GM18909 (cell line): ENCODE results near the gene PLPP3.
"Not testable (repeated sequence)": the region's sequence is repeated elsewhere in the genome, so short reads cannot be mapped to it uniquely, and the experiment has no call there.

Source experiments
- ATAC-seq: cut with Tn5 transposase; IDR thresholded peaks from one replicate; pipeline ENCODE4 v1.9.1; 2021; ENCODE audit warnings: mild to moderate bottlenecking; ENCODE audit not compliant: unreplicated experiment, poor library complexity

PLPP3 gene

DNA sequence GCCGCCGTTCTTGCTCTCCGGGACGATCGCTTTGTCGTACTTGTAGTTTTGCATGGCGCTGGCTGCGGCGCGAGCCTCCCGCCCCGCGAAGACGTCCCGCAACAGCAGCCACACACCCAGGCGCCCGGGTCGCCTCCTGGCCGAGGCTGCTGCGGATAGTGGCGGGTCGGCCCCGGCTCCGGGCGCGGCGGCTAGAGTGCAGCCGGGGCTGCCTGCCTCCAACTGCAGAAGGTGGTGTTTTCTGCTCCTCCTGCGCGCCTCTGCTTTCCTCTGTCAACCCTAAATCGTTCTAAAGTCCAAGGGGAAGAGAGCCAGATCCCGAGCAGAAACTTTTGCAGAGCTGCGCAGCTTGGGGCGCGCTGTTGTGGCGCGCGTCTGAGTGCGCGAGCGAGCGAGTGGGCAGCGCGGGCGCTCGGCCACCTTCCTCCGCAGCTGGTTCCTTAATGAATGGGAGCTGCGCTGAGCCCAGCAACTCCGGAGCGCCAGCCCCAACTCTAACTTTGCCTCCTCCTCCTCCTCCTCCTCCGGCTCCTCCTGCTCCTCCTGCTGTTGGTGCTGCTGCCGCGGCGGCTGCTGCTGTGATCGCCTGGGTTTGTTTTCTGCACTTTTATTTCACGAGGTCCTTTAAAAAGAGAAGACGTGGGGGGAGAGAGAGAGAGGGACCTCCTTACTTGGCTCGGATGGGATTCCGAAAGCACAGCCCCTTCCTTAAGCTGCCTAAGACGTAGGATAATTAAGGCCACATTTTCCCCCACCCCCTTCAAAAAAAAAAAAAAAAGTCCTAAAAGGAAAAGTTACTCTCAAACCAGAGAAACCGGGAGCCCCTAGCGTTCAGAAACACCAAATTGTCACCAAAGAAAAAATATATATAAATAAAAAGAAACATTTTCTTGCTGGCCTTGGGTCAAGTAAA, at the start of gene PLPP3:
PLPP3 (minus strand) TSS at position 601 of the 913 bp plus-strand sequence; CDS start at position 54, 547 bp downstream.
- ATAC-seq = peak; percentile 47

DNA sequence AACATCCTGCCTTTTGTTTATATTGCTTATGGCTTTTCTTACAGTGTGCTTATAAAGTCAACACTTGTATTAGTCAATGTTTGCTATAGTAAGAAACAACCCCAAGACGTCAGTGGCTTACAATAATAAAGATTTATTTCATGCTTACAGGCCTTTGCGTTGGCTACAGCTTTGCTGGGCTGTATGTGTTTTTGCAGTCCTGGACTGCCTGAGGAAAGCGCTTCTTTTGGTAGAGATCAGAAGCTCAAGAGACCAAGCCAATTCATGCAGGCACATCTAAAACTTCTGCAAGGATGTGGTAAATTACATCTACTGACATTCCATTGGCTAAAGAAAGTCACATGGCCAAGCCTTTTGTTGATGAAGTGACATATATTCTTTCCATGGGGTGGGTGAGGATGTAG, 48.3 kb upstream of the PLPP3 start:
- no peak for ATAC-seq

DNA sequence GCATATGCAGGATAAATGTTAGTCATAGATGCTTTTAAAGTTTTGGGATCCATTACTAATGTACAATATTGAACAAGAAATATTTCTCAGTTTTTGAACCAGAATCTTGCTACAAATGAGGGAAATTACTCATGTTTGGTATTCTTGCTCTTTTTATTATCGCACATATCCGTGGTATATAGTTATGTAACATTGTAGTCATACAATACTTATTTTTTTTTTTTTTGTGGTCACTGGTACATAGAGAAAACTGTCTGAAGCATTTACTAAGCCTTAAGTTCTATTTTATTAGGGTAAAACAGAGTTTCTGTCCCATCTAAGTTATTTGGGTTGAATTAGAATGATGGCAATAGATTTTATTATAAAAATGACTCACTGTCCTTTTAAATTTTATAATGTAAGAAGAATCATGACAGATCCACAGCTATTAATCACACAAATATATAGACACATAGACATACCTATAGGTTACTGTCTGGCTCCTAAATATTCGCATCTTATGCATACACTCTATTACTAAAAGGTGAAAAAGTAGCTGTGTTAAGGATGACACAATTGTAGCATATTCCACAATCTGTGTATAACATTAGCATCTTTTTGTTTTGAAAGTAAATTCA, 47.8 kb upstream of the PLPP3 start:
- no peak for ATAC-seq

DNA sequence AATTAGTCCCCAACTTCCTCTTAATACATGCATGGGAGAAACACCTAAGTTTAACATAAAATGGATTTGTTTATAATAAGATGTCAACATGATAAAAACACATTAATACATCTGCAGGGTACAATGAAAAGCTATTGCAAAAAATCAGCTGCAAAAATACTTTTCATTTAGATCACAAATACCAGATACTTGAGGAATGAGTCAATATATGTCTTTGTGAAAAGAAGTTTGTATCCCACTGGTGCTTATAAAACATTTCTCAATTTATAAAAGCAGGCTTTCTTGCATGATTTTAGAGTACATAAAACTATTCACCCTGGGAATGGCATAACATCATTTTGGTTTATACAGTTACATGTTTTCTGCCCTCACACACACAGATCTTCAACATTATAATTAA, 47.2 kb upstream of the PLPP3 start:
- no peak for ATAC-seq

DNA sequence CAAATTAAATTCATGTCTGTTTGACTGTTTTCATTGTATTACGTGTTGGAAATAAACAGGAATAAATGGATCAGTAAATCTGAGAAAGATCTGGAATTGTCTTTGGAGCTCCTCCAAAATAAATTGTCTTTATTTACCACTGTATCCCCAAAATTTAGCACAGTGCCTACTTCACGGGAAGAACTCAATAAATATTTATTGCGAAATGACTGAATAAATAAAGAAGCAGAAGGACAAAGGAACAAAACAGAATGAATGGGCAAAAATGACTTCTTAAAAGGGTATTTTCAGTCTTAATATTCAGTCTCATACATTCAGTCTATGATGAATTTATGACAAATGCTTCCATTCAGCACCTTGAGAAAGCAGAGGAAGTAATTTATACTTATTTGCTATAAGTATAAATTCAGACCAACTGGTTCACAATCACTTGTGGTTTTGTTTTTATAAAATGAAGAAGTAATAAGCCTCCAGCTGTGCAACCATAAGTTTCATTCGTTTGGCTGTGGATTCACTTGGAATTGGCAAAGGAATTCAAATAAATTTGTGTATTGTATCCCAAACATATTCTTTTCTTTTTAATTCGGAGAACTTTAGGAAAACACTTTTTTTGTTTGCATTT, 46.6 kb upstream of the PLPP3 start:
- ATAC-seq = no peak

DNA sequence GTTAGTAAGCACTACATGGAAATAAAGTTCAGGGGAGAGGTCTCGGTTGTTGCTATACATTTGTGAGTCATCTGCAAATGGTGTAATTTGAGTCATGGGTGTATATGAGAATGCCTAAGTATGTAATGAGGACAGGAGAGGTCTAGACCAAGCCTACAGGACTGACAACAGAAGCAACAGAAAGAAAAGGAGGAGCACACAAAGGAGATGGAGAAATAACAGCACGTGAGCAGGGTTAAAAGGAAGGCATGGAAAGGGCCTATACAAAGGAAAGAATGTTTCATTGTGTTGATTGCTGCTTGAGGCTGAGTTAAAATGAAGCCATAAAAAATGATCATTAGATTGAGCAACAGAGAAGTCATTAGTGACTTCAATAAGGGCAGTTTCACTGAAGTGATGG, 37.8 kb upstream of the PLPP3 start:
- ATAC-seq = no peak

DNA sequence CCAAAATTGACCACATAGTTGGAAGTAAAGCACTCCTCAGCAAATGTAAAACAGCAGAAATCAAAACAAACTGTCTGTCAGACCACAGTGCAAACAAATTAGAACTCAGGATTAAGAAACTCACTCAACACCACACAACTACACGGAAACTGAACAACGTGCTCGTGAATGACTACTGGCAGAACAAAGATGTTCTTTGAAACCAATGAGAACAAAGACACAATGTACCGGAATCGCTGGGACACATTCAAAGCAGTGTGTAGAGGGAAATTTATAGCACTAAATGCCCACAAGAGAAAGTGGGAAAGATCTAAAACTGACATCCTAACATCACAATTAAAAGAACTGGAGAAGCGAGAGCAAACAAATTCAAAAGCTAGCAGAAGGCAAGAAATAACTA, 31.4 kb upstream of the PLPP3 start:
- not testable (repeated sequence) for ATAC-seq

DNA sequence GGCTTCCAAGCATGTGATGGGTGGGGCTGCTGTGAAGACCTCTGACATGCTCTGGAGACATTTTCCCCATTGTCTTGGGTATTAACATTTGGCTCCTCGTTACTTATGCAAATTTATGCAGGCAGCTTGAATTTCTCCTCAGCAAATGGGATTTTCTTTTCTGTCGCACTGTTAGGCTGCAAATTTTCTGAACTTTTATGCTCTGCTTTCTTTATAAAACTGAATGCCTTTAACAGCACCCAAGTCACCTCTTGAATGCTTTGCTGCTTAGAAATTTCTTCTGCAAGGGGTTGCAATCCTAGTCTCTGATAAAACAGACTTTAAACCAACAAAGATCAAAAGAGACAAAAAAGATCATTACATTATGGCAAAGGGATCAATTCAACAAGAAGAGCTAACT, 30.7 kb upstream of the PLPP3 start:
- ATAC-seq = not testable (repeated sequence)

DNA sequence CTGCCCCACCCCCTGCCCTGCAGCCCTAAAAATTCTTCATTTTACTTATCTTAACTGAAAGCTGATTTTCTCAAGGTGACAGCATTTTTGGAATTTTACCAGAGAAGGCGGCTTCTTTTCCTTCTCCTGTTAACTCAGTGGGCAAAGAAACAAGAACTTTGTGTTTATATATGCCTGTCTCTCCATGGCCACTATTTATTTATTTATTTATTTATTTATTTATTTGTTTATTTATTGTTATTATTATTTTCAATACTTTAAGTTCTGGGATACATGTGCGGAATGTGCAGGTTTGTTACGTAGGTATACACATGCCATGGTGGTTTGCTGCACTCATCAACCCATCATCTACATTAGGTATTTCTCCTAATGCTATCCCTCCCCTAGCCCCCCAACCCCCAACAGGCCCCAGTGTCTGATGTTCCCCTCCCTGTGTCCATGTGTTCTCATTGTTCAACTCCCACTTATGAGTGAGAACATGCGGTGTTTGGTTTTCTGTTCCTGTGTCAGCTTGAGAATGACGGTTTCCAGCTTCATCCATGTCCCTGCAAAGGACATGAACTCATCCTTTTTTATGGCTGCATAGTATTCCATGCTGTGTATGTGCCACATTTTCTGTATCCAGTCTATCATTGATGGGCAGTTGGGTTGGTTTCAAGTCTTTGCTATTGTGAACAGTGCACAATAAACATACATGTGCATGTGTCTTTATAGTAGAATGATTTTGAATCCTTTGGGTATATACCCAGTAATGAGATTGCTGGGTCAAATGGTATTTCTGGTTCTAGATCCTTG, 16.2 kb upstream of the PLPP3 start:
- ATAC-seq = not testable (repeated sequence)

DNA sequence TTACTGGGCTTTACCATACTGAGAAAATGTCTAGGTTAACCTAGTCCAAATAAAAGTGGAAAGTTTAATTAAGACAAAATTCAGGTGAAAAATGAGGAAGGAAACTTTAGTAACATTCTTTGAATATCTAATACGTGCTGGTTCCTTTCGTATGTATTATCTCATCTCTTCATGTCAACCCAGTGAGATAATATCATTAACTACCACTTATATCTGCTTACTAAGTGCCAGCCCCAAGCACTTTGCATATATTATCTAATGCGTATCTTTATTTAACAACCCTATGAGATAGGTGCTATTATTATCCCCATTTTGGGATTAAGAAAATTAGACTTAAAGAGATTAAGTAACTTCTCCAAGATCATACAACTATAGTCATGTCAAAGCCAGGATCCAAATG, 12.5 kb upstream of the PLPP3 start:
- no peak for ATAC-seq

DNA sequence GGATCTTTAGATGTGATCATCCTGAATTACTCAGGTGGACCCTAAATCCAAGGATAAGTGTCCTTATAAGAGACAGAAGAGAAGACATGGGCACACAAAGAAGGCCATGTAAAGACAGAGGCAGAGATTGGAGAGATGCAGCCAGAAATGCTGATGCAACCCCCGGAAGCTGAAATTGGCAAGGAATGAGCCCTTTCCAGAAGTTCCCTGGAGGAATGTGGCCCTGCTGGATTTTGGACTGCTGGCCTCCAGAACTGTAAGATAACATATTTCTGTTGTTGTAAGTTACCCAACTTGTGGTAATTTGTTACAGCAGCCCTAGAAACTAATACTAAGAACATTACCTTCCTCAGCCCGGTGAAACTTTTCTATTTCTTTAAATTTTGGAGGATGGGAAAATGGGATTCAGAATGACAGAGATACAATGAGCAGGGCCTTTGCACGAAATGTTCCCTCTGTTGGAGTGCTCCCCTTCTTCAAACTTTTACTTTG, 11.2 kb upstream of the PLPP3 start:
- ATAC-seq = no peak

DNA sequence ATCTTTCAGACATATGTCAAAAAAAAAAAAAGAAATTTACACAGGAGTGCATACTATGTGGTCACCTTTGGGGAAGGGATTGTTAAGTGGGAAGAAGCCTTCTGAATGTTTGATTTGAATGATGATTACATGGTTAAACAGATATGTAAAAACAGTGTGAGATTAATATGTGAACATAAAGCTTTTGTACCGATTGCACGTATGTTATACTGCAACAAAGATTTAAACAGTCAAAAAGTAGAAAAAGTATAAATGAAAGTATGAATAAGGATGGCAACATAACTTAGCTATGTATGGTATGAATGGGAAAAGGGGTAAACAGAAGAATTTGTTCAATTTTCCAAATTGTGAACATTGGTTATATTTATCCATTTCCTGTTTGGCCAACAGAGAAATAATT, 10.0 kb upstream of the PLPP3 start:
- no peak for ATAC-seq

DNA sequence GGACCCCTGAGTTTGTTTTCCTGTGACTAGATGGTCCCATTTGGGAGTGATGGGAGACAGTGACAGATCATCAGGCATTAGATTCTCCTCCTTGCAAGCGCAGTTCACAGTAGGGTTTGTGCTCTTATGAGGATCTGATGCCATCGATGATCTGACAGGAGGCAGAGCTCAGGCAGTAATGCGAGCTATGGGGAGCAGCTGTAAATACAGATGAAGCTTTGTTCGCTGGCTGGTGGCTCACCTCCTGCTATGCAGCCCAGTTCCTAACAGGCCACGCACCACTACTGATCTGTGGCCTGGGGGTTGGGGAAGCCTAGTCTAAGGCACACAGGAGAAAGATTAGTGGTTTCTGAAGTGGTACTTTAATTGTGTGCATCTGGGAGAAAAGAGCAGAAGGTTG, 7.1 kb upstream of the PLPP3 start:
- ATAC-seq = no peak

DNA sequence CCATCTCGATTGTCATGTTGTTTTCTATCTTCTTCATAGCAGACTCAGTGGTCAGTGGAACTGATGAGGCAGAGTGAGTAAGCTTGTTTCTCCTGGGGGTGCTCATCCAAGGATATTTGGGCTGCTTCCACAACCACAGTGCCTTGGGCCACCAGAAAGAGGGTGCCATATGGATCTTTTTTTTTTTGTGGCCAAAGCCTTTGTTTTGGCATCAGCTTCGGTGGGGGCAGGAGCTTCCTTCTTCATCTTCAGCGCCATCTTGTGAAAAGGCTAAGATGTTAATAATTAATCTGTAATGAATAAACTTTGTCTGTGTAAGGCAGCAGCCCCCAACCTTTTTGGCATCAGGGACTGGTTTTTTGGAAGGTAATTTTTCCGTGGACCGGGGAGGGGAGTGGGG, 6.6 kb upstream of the PLPP3 start:
- ATAC-seq = no peak

DNA sequence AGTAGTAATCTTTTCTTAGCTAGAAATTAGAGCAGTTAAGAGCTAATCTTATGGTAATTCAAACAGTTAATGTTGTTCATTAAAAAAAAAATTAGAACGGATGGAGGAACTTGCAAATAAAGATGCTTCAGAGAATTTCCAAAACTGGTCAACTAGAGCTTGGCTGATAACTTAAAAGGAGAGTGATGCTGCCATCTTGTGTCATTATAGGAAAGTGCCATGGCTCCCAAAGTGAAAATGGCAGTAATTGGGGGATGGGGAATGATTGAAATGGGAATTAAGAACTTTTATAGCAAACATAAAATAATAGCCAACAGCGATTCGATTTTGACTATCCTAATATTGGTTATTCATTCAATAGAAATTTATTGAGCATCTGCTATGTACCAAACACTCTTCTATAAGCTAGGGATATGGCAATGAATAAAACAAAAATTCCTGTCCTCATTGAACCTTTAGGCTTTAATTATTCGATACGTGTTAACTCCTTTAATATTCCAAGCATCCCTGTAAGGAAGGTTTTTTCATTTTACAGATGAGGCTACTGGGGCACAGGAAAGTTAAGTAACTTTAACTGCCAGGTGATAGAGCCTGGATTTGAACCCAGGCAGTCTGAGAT, 5.7 kb upstream of the PLPP3 start:
- no peak for ATAC-seq

DNA sequence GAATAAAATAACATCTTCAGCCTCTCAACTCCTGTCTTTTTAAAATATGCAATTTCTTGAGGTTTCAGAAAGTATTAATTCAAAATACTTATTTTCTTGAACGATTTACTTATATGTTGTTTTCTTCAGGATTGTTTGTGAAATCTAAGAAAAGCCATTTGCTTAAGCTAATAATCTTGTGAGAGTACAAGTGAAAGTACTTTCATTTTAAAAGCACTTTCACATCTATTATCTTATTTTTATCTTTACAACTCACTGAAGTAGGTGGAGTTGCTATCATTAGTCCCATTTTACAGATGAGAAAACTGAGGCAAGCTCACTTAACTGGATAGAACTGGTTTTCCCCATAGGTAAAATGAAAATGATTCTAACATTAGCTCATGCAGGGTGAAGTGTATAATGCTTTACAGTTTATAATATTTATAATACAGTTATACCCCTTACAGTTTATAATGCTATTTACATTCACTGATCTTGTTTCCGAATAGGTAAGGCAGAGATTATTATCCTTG, 4.7 kb upstream of the PLPP3 start:
- no peak for ATAC-seq

DNA sequence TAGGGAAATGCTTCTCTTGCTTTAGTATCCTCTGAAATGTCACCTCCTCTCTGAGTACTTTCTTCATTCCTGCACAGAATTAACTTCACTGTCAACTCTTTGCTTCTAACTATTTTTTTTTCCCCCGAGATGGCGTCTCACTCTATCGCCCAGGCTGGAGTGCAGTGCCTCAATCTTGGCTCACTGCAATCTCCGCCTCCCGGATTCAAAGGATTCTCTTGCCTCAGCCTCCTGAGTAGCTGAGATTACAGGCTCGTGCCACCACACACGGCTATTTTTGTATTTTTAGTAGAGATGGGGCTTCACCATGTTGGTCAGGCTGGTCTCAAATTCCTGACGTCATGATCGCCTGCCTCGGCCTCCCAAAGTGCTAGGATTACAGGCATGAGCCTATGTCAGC, 1.4 kb upstream of the PLPP3 start:
- ATAC-seq = no peak

DNA sequence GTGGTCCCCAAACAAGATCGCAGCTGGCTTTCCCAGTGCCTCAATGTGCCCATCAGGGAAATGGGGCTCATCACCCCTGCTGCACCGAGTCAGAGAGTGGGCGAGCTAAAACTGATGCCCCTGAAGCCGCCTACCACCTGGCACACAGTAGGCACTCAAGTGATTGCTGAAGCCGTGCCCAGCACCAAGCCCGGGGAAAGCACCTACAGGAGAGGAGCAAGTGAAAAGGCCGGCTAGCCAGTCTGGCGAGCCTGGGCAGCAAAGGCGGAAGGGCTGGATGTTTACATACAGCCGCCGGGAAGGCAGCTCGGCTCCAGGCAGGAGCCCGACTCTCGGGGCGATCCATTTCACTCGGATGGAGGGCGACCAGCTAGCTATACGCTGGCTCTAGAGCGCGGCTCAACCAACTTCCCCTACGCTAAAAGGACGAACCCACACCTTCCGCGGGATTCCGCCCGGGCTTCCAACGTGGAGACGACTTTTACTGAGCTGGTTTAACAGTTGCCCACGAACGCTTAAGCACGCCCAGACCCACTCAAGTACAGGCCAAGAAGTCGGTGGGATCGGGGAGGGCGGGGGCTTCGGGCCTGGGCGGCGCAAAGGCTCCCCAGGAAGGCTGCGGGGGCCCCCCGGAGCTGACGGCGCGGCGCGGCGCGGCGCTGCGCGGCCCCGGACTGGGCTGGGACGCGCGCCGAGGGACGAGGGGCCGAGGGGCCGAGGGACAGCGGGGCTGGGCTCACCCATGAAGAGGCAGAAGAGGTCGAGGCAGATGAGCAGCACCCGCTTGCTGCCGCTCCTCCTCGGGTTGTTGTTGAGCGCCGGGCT, 1.0 kb downstream of the PLPP3 start:
- ATAC-seq = peak; percentile 36
